Mucosa of stomach (tissue), 1 donor: ENCODE data around the gene GAREM1.
"Not testable (repeated sequence)": the region's sequence is repeated elsewhere in the genome, so short reads cannot be mapped to it uniquely, and the experiment has no call there.

Source experiments
- H3K27me3 ChIP-seq: one replicate; pipeline ENCODE4 v1.7.0; 2013; ENCODE audit warnings: mild to moderate bottlenecking, low read length; ENCODE audit not compliant: control insufficient read depth, insufficient read depth
- H3K36me3 ChIP-seq: one replicate; pipeline ENCODE4 v1.7.0; 2013; ENCODE audit warnings: low read length; ENCODE audit not compliant: control insufficient read depth, insufficient read depth
- H3K4me1 ChIP-seq: one replicate; pipeline ENCODE4 v1.7.0; 2013; ENCODE audit warnings: mild to moderate bottlenecking, low read length; ENCODE audit not compliant: control insufficient read depth, insufficient read depth
- H3K4me3 ChIP-seq: one replicate; pipeline ENCODE4 v1.7.0; 2013; ENCODE audit warnings: low read length
- H3K9ac ChIP-seq: one replicate; pipeline ENCODE4 v1.7.0; 2013; ENCODE audit warnings: mild to moderate bottlenecking, low read length, moderate library complexity
- H3K9me3 ChIP-seq: one replicate; pipeline ENCODE4 v1.7.0; 2013; ENCODE audit warnings: mild to moderate bottlenecking, low read length, moderate library complexity; ENCODE audit not compliant: control insufficient read depth
- donor health status: Pancreatic carcinoma.

Gene GAREM1

GRCh38 chr18:32303400-32303799 lies 167.3 kb downstream of the GAREM1 start:
- H3K9me3 ChIP-seq, result no peaks in the 10 kb centered on the region
- no peak overlapping the region for H3K4me3 ChIP-seq
- H3K36me3 ChIP-seq, result no peaks in the 10 kb centered on the region
- H3K27me3 ChIP-seq, result no peaks in the 10 kb centered on the region
- H3K4me1 ChIP-seq, result peaks cover 19% of the 10 kb centered on the region
- no peak overlapping the region for H3K9ac ChIP-seq

DNA sequence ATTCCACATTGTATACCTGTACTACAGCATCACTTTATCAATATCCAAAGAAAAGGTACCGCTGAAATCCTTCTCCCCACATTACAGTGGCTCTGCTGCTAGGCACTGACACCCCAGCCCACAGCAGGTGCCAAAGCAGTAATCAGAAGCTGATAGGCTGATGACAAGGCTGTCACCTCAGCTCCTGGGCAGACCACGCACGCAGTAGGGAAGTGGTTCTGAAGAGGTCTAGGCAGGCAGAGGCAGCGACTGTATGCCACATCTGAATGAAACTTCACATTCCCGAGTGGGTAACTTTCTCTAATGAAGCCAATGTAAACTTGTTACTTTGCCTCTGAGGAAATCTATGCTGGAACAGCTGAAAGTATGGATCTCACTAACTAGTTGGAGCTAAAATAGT lies 167.9 kb downstream of the GAREM1 start:
- Histone ChIP-seq H3K4me1 (peaks cover 25% of the 10 kb centered on the region), H3K27me3 (no peaks in the 10 kb centered on the region), H3K9ac (no peak overlapping the region), H3K36me3 (no peaks in the 10 kb centered on the region), H3K4me3 (no peak overlapping the region), H3K9me3 (no peaks in the 10 kb centered on the region)

DNA sequence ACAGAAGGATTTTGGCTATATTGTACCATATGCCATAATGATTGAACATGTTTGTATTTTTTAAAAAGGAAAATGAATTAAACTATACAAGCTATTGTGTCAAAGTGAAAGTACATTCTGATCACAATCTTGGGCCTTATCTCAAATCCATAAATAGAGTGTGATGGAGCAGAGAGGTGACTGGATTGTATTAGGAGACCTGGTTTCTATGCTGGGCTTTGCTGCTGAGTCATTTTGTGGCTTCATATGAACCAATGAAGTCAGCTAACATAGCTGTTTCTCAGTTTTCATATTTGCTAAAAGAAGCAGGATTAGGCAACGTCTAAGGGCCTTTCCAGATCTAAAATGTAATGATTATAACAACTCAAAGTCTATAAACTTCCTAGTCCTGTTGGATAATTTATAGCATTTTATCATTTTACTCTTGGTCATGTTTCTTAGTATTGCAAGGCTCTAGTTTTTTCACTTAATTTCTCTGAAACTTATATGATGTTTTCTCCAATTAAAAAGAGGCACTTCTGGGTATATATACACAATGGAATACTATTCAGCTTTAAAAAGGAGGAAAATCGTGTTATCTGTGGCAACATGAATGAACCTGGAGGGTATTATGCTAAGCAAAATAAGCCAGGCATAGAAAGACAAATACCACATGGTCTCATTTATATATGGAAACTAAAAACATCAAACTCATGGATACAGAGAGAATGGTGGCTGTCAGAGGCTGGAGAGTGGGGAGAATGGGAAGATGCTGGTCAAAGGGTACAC lies 168.5 kb downstream of the GAREM1 start:
- Histone ChIP-seq H3K4me3 (no peak overlapping the region), H3K36me3 (no peaks in the 10 kb centered on the region), H3K4me1 (peaks cover 26% of the 10 kb centered on the region), H3K9me3 (no peaks in the 10 kb centered on the region), H3K9ac (no peak overlapping the region), H3K27me3 (no peaks in the 10 kb centered on the region)

- Histone ChIP-seq H3K4me3 (no peak overlapping the region), H3K4me1 (peaks cover 26% of the 10 kb centered on the region), H3K9ac (no peak overlapping the region), H3K27me3 (no peaks in the 10 kb centered on the region), H3K36me3 (no peaks in the 10 kb centered on the region), H3K9me3 (no peaks in the 10 kb centered on the region)
These were observed 169.3 kb downstream of the GAREM1 start for GRCh38 chr18:32301361-32301760.

GRCh38 chr18:32300914-32301313 lies 169.8 kb downstream of the GAREM1 start:
- Histone ChIP-seq H3K36me3 (no peaks in the 10 kb centered on the region), H3K27me3 (no peaks in the 10 kb centered on the region), H3K4me1 (peaks cover 26% of the 10 kb centered on the region), H3K9me3 (no peaks in the 10 kb centered on the region), H3K9ac (no peak overlapping the region), H3K4me3 (no peak overlapping the region)

DNA sequence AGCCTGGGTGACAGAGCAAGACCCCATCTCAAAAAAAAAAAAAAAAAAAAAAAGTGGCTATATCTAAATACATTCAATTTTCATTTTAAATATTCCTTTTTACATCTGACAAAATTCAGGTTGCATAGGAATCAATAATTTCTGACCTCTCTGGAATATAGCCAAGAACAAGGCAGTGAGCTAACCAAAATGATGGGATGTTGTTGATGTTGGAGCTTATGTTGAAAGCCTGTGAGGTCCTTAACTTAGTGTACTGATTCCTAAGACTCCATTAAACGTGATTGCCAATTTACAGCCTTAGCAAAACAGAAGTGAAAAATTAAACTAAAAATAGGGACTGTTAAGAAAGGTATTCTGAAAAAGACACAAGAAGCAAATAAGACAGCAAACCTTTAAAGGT lies 171.2 kb downstream of the GAREM1 start:
- Histone ChIP-seq H3K36me3 (no peaks in the 10 kb centered on the region), H3K9ac (no peak overlapping the region), H3K27me3 (no peaks in the 10 kb centered on the region), H3K4me3 (no peak overlapping the region), H3K9me3 (no peaks in the 10 kb centered on the region), H3K4me1 (peaks cover 26% of the 10 kb centered on the region)

- Histone ChIP-seq H3K36me3 (no peaks in the 10 kb centered on the region), H3K4me1 (peaks cover 26% of the 10 kb centered on the region), H3K27me3 (no peaks in the 10 kb centered on the region), H3K4me3 (no peak overlapping the region), H3K9ac (no peak overlapping the region), H3K9me3 (no peaks in the 10 kb centered on the region)
These were observed 172.5 kb downstream of the GAREM1 start for GRCh38 chr18:32298171-32298667.

DNA sequence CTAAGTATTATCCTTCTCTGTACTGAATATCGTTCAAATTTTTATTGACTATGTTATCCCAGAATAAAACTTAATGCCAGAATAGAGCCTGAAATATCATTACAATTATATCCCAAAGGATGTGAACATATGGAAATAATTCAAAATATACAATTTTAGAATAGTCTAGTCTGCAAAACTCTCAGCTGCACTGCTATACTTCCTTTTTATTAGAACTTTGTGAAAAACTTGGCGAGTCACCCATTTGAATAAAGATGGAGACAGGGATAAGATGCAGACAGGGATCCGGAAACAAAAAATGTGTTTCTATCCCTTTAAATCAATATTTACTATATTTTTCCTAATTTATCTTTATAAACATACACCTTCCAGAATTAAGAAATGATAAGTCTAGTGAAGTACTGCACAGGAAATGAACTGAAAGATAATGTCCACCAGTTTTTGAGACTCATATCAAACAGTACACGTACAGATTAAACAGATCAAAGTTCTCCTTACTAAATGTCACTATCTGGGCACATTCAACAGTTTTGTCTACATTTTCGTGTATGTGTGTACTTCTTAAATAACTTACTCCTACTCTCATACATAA lies 173.0 kb downstream of the GAREM1 start:
- H3K4me1 ChIP-seq, result peaks cover 23% of the 10 kb centered on the region
- no peak overlapping the region for H3K9ac ChIP-seq
- H3K9me3 ChIP-seq, result no peaks in the 10 kb centered on the region
- no peaks in the 10 kb centered on the region for H3K36me3 ChIP-seq
- H3K27me3 ChIP-seq, result no peaks in the 10 kb centered on the region
- H3K4me3 ChIP-seq, result no peak overlapping the region

- no peak overlapping the region for H3K4me3 ChIP-seq
- no peaks in the 10 kb centered on the region for H3K27me3 ChIP-seq
- no peak overlapping the region for H3K9ac ChIP-seq
- peaks cover 15% of the 10 kb centered on the region for H3K4me1 ChIP-seq
- H3K36me3 ChIP-seq, result no peaks in the 10 kb centered on the region
- no peaks in the 10 kb centered on the region for H3K9me3 ChIP-seq
These were observed 173.8 kb downstream of the GAREM1 start for GRCh38 chr18:32296851-32297250.

DNA sequence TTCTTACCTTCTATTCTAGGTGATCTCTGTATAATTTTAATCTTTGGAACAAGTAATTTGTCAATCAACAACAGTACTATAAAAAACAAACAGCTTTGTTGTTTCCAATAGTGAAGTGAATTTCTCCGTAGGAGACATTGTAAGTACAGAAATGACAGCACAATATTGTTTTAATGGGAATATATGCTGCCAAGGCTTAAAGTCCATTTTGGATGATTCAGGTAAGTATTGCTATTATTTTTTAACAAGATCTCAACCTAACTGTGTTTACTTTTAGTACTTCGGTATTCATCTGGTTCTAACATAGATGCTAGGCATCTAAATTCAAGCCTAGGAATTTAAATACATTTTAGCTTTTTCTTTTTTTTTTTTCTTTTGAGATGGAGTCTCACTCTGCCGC lies 175.1 kb downstream of the GAREM1 start:
- H3K36me3 ChIP-seq, result no peaks in the 10 kb centered on the region
- H3K27me3 ChIP-seq, result no peaks in the 10 kb centered on the region
- H3K4me1 ChIP-seq, result peaks cover 9% of the 10 kb centered on the region
- no peak overlapping the region for H3K4me3 ChIP-seq
- no peaks in the 10 kb centered on the region for H3K9me3 ChIP-seq
- no peak overlapping the region for H3K9ac ChIP-seq

DNA sequence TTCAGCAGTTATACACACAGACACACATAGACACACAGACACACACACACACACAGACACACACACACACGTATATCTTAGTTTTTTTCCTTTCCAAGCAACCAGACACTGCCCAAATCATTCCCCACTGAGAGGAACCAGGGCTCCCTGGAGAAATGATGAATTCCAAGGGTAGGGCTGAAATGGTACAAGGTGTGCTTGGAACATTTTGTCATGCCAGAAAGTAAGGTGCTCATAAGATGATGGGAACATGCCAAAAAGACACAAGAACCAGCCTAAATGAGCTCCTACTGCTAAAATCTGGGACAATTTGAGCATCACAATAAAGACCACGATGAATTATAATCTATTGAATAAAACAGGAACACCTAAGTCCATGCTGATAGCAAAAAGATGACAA lies 177.6 kb downstream of the GAREM1 start:
- Histone ChIP-seq H3K27me3 (no peaks in the 10 kb centered on the region), H3K9ac (no peak overlapping the region), H3K9me3 (no peaks in the 10 kb centered on the region), H3K4me3 (no peak overlapping the region), H3K4me1 (peaks cover 4% of the 10 kb centered on the region), H3K36me3 (no peaks in the 10 kb centered on the region)

GRCh38 chr18:32291623-32292022 lies 179.1 kb downstream of the GAREM1 start:
- H3K9me3 ChIP-seq, H3K9ac ChIP-seq, H3K27me3 ChIP-seq, H3K4me3 ChIP-seq, H3K4me1 ChIP-seq, H3K36me3 ChIP-seq: not testable (repeated sequence)
